Stimulated activated CD8-positive, alpha-beta memory T cell treated with anti-CD3 and anti-CD28 coated beads, Interleukin-12 subunit alpha, Interleukin-12 subunit beta, amount 100 ng/mL, for 1 hour (primary cell): Measurements from ENCODE around the gene HERC4.
"Not testable (repeated sequence)": the region's sequence is repeated elsewhere in the genome, so short reads cannot be mapped to it uniquely, and the experiment has no call there.

ENCODE experiments used
- DNase-seq: peaks from one replicate; pipeline ENCODE4 v3.0.0-alpha.2; 2020; ENCODE audit warnings: low read depth

HERC4 gene

DNA sequence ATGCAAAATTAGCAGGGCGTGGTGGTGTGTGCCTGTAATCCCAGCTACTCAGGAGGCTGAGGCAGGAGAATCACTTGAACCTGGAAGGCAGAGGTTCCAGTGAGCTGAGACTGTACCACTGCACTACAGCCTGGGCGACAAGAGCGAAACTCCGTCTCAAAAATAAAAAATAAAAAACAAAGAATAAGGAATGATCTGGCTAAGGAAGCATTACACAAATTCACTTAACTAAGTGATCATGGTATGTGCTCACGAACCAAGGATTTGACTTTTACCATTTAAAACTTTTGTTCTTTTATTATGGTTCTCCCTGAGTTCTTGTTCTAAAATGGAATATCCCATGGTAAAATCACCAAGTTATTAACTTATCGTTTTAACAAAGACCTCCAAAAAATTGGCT lies 119.5 kb downstream of the HERC4 start:
- DNase-seq = no peak

DNA sequence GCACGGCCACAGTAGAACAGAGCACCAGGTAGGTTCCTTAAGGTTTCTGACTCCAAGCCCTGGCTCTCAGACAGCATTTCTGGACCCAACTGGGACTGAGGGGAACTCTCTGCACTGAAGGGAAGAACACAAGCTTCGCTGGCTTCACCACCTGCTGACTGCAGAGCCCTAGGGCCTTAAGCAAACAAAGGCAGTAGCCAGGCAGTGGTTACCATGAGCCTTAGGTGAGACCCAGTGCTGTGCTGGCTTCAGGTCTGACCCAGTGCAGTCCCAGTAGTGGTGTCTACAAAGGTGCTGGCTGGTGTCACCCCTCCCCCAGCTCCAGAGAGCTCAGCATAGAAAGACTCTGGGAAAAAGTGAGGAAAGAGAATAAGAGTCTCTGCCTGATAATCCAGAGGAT lies 131.2 kb downstream of the HERC4 start:
- DNase-seq = no peak

DNA sequence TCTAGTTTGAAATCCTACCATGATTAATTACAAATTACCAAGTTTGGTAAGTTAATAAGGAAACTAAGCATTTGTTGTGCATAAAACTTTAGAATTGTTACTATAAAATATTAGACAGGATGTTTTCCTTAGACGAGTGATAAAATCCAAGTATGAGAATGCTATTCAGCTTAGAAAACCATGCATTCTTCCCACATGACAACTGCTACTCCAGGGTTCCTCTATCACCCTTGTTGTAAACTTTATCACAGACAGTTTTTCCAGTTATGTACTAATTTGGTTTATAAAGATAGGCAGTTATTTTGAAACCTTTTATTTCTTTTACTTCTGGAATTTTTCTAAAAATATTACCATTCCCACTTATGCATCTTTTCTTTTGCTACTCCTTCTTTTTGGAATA lies 138.7 kb downstream of the HERC4 start:
- DNase-seq = no peak

DNA sequence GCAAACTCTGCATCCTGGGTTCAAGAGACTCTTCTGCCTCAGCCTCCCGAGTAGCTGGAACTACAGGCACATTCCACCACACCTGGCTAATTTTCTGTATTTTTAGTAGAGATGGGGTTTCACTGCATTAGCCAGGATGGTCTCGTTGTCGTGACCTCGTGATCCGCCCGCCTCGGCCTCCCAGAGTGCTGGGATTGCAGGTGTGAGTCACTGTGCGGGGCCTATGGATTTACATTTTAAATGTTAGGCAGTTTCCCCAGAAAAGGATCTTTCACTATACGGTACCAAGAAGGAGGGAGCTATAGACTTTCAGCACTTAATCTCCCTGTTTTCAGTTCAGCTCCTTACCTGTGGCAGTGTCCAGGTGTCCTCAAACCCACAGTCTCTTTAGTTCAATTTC lies 139.9 kb downstream of the HERC4 start:
- DNase-seq = no peak

DNA sequence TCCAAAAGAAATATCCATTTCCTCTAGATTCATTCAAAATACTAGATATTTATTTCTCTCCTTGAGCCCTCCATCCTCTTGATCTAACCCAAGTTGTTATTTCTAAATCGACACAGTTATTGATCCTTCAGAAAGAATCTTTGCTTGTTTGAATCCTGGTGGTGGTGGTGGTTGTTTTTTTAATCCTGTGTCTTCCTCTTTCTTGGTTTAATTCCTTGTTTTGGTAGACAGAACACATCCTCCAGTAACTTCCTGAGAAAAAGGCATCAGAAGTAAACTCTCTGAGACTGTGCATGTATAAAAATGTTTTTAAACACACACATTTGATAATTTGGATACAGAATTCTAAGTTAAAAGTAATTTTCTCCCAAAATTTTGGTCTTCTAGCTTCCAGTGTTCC lies 140.7 kb downstream of the HERC4 start:
- no peak for DNase-seq

DNA sequence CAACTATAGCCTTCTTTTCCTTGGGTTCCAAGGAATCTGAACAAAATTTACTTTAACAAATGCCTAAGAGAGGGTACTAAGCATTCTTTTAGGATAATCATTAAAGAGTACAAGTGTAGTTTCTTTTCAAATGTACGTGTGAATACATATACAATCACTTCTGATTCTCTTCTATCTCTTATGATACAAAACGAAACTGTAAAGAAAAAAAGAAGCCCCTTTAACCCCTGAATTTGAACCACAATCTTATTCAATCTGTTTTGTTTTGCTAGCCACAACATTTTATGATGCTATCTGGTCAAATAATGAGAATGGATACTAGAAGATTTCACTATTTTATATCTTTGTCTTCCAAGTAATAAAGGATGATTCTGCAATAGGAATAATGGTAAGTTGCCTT lies 141.9 kb downstream of the HERC4 start:
- no peak for DNase-seq

DNA sequence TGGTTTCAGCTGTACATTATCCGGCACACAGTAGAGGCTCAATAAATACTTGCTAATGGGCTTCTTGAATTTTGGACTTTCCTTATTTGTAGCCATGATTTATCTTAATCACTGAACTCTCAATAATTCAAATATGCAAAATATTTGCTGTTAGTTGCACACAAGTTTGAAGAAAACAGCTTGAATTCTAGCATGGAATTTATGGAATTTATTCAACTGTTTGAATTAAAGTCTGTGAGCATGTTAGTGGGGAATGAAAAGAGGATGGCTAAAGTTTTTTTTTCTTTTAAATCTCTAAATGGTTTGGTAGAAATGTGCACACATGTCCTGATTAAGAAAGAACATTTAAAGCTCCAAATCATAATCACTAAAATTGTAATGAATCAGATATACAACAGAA lies 148.1 kb downstream of the HERC4 start:
- no peak for DNase-seq

DNA sequence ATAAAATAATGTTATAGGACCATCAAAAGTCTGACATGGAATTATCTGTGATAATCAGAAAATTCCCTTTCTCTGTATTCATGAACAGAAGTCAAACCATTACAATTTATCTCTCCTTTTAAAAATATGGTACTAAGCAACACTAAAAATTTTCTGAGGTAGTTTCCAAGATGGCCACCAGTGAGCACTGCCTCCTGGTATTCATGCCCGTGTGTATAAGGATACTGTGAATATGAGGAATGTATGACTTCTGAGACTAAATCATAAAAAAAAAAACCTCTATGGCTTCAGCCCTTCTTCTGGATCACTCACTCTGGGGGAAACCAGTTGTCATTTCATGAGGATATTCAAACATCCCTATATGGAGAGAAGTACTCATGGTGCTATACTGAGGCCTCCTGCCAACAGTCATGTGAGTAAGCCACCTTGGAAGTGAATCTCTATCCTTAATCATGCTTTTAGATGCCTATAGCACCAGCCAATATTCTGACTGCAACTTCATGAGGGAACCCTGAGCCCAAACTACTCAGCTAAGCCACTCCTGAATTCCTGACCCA lies 149.6 kb downstream of the HERC4 start:
- no peak for DNase-seq

DNA sequence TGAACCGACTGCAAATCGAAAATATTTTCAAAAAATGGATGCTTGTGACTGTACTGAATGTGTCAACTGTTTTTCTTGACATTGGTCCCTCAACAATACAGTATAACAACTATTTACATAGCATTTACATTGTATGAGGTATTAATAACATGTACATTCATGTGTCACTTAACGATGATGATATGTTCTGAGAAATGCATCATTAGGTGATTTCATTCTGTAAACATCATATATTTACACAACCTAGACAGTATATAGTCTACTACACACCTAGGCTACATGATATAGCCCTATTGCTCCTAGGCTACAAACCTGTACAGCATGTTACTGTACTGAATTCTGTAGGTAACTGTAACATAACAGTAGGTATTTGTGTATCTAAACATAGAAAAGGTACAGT lies 150.9 kb downstream of the HERC4 start:
- no peak for DNase-seq

DNA sequence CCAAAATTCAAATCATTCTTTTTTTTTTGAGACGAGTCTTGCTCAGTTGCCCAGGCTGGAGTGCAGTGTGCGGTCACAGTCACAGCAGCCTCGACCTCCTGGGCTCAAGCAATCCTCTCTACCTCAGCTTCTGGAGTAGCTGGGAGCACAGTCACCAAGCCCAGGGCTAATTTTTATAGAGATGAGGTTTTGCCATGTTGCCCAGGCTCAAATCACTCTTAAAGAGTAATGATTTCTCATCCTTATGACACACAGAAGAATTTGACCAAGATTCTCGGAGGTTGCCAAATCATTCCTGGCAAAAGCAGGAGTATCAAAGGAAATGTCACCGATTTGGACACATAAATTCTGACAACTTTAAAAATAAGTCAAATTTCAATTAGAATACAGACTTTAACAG lies 151.5 kb downstream of the HERC4 start:
- DNase-seq = no peak

DNA sequence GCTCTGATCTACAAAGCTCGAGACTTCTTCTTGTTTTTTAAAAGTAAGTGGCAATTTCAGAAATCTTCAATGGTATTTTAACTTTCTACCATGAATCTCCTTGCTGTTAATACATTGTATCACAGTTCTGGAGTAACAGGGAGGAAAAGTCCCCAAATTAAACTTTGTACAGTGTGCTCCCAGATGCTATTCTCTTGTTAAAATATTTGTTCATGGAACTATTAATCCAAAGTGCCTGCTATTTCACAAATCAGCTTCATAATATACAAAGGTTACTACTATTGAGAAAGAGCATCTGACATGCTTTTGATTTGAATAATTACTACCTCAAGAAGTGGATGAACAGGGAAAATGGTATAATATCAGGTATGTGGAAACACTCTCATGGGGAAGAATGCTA lies 154.0 kb downstream of the HERC4 start:
- no peak for DNase-seq

DNA sequence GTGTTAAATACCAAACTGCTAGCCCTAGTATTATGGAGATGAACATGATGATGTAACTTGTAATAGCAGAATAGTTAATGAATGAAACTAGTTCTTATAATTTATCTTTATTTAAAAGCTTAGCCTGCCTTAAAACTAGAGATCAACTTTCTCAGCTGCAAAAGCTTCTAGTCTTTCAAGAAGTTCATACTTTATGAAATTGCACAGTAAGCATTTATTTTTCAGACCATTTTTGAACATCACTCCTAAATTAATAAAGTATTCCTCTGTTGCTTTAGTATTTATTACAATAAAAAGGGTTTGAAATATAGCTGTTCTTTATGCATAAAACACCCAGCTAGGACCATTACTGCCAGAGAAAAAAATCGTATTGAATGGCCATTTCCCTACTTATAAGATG lies 157.4 kb downstream of the HERC4 start:
- no peak for DNase-seq

DNA sequence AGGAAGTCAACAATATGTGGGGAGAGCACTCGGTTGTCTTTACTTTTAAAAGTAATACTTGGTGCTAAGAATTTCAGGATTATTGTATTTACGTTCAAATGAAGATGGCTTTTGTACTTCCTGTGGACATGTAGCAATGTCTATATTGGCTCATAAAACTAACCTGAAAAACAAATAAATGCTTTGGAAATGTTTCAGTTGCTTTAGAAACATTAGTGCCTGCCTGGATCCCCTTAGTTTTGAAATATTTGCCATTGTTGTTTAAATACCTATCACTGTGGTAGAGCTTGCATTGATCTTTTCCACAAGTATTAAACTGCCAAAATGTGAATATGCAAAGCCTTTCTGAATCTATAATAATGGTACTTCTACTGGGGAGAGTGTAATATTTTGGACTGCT lies 157.9 kb downstream of the HERC4 start:
- no peak for DNase-seq

DNA sequence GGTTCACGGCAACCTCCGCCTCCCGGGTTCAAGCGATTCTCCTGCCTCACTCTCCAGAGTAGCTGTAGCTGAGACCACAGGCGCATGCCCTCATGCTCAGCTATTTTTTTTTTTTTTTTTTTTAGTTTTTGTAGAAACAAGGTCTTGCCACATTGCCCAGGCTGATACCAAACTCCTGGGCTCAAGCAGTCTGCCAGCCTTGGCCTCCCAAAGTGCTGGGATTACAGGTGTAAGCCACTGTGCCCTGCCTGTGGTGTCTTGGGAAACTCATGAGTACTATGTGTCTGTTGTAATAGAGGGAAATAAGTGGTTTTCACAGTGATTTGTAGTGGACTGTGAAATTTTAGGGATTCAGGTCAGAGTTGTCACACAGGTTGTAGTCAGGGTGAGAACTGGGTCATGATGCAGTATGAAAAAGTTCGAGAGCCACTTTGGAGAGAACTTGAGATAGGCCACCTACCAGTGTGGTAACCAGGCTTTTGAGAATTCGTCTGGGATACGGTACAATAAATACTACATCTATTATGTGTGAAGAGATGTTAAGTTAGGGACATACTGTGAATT lies 160.2 kb downstream of the HERC4 start:
- no peak for DNase-seq

DNA sequence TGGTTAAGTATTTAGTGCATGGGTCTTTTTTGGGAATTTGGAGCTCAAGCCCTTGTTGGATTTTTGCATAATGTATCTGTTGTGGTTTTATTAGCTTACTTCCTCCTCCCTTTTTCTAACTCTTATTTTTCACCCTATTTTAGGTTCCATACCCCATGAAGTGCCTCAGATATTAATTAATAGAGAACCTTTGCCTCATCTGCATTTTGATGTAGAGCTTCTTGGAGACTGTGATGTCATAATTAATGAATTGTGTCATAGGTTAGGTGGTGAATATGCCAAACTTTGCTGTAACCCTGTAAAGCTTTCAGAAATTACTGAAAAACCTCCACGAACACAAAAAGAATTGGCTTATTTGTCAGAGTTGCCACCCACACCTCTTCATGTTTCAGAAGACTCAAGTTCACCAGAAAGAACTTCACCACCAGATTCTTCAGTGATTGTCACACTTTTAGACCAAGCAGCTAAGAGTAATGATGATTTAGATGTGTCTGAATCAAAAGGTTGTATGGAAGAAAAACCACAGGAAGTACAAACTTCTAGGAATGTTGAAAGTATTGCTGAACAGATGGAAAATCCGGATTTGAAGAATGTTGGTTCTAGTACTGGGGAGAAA lies 162.6 kb downstream of the HERC4 start:
- DNase-seq = no peak

DNA sequence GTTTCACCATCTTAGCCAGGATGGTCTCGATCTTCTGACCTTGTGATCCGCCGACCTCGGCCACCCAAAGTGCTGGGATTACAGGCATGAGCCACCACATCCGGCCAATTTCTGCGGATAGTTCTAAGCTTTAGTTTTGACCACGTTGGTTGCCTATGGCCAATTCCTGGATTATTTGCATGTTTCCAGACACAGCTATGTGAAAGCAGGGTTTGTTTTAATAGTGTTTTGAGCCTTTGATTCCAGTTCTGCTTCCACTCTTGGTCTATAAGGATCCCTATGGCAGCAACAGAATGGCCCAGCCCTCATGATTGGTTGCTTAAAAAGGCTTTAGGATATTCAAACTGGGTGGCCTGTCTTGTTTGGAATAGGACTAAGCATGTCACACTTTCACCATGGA lies 171.5 kb downstream of the HERC4 start:
- no peak for DNase-seq

DNA sequence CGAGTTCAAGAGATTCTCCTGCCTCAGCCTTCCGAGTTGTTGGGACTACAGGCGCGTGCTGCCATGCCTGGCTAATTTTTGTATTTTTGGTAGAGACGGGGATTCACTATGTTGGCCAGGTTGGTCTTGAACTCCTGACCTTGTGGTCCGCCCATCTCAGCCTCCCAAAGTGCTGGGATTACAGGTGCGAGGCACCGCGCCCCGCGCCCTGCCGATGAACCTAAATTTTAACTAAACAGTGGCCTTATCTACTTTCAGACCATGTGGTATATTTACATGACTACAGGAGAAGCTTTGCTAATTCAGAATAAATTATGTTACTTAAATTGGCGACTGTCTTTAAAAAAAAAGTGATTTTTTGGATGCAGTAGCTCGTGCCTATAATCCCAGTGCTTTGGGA lies 181.4 kb downstream of the HERC4 start:
- DNase-seq = no peak

DNA sequence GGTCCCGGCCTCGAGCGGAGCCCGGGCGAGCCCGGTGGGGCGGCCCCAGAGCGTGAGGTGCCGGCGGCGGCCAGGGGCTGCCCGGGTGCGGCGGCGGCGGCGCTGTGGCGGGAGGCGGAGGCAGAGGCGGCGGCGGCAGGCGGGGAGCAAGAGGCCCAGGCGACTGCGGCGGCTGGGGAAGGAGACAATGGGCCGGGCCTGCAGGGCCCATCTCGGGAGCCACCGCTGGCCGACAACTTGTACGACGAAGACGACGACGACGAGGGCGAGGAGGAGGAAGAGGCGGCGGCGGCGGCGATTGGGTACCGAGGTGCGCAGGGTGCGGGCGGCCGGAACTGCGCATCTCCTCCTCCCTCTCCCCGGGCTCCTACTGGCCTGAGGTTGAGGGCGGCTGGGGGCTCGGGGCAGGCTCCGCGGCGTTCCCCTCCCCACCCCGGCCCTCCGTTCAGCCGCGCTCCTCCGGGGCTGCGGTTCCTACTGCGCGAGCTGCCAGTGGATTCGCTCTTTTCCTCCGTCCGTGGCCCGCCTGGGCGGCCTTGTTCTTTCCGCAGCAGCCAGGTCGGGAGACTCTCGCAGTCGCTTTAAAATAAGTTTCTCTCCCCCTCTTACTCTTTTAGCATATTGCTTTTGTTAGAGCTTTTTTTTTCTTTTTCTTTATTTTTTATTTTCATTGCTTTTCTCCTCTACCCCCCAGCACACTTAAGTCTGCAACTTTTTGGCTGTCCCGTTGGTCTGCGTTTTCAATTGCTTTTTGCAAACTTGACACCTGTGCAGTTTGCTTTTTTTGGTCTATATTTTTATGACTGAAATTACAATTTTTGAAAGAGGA lies 190.0 kb downstream of the HERC4 start:
- DNase-seq = peak; percentile 64

DNA sequence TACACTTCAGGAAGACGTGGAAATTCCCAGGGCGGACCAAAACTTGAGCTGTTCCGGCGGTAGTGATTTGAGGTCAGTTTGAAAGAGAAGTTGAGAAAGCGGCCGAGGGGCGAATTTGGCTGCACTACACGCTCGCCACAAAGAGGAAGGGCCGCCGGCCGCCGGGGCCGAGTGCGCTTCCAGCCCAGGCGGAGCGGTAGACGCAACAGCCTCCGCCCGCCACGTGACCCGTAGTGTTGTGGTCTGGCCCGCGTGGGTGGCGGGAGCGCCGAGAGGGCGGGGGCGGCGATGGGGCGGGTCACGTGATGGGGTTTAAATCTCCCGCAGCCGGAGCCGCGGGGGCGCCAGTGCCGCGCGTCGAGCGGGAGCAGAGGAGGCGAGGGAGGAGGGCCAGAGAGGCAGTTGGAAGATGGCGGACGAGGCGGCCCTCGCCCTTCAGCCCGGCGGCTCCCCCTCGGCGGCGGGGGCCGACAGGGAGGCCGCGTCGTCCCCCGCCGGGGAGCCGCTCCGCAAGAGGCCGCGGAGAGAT lies 190.7 kb downstream of the HERC4 start, which contains the start of gene SIRT1:
TSS of gene SIRT1 (plus strand) at position 344 of the 529 bp plus-strand sequence. CDS start at position 410, 66 bp downstream.
- peak; percentile 95 for DNase-seq

DNA sequence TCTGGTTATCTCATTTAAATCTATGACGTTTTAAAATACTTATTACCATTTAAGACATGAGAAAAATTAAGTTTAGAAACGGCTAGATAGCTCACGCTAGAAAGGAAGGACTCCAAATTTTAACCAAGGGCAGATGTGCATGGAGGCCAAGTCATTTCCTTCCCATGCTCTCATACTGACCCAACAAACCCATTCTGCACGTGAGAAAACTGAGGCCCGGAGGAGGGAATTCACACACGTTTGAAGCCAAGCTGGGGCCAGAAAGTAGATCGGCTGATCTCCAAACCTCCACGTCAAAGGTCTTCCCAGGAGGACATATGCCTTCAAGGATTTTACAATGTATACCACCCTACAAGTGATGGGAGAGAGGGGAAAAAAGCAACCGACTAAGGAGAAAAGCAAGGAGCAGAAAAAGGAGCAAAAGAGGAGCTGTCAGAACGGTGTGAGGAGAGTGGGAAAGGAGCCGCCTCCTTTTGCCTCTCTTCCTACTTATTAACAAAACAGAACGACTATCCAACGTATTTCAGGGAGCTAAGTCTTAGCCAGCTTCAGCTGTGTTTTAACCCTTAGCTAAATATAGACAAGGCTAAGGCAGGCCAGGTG lies 191.3 kb downstream of the HERC4 start:
- no peak for DNase-seq

DNA sequence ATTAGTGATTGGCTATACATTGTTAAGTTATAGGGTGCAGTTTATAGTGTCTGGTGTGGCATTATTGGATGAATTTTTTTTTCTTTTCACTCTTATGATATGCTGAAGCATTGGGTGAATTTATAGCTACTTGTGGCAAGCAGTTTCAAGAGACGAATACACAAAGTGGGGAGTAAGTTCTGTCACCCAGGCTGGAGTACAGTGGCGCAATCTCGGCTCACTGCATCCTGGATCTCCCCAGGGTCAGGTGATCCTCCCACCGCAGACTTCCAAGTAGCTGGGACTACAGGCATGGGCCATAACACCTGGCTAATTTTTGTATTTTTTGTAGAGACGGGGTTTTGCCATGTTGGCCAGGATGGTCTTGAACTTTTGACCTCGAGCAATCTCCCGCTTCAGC lies 196.9 kb downstream of the HERC4 start:
- no peak for DNase-seq

DNA sequence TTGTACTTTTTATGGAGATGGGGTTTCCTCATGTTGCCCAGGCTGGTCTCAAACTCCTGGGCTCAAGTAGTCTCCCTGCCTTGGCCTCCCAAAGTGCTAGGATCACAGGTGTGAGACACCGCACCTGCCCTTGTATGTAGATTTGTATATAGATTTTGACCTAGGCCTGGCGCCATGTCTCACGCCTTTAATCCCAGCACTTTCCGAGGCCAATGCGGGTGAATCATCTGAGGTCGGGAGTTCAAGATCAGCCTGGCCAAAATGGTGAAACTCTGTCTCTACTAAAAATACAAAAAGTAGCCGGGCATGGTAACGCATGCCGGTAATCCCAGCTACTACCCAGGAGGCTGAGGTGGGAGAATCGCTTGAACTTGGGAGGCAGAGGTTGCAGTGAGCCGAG lies 197.7 kb downstream of the HERC4 start:
- DNase-seq = not testable (repeated sequence)
